Activated CD4-positive, alpha-beta T cell treated with anti-CD3 and anti-CD28 coated beads, Interleukin-2, amount 50 U/mL, for 16 hours (primary cell): ENCODE measurements around the gene MEIS2.

Experiments used
- DNase-seq: peaks from one replicate; pipeline ENCODE4 v3.0.0-alpha.2; 2020

Gene MEIS2

GRCh38 chr15:37070686-37071085, 29.7 kb downstream of the MEIS2 start:
- no peak for DNase-seq

DNA sequence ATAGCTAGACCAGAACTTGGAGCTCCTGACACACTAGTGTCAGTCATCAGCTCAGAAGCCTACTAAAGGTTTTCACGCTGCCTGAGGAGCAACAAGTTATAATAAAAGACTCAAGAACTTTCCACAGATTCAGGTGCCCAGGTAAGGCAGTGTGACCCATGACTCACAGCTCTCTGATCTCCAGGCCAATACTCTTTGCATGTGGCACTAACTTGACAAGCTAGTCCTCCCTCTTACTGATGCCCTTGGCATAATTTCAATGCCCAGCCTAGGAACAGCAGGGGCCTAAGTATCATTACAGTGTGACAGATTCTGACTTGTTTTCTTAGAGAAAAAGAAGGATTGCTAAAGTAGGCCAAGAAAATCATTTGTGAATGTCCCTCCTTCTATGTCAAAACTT, 38.4 kb downstream of the MEIS2 start:
- no peak for DNase-seq

GRCh38 chr15:37059086-37059485, 41.3 kb downstream of the MEIS2 start:
- no peak for DNase-seq

DNA sequence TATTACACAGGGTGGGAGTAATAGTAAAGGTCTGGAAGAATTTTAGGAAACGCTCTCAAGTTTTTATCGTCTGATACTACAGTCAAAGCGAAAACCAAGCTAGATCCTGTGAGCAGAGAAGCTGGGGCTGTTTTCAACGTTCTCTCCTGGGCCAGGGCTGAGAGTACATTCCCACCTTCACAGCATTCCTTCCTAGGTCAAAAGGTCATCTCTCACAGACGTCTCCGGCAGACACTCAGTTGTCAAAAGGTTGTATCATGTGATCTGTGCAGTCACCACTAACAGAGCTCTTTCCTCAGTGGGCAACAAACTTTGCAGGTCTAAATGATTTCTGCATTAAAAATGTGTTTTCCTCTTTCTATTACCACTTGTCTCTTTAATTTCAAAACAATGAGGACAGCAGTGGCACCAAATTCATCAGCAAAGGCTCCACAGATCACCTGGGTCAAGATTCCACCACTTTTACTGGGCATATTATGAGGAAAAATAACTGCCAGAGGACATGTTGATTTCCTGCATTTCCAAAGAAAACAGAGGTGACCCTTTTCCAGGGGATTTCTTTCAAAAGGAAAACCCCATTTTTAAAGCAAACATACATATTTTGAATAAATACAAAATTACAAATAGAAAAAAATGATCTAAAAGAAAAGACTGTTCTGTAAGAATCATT, 41.9 kb downstream of the MEIS2 start:
- DNase-seq: no peak

DNA sequence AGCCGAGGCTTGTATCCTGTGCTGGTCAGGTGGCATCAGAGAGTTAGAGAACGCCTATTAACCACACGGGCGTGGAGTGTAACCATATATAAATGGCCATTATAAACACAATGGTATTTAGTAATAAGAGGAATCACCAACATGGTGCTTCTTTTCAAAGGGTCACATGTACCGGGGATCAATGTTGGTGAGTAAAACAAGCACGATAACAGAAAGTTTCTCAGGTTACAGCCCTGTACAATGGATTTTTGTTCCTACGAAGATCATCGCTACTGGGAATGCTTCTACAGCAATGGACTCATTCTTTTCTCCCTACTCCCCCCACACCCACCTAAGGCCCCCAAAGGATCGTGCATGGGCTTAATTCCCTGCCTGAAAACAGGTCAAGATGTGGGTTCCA, 42.5 kb downstream of the MEIS2 start:
- no peak for DNase-seq

- DNase-seq: no peak
These were observed 43.1 kb downstream of the MEIS2 start for GRCh38 chr15:37057256-37057655.

DNA sequence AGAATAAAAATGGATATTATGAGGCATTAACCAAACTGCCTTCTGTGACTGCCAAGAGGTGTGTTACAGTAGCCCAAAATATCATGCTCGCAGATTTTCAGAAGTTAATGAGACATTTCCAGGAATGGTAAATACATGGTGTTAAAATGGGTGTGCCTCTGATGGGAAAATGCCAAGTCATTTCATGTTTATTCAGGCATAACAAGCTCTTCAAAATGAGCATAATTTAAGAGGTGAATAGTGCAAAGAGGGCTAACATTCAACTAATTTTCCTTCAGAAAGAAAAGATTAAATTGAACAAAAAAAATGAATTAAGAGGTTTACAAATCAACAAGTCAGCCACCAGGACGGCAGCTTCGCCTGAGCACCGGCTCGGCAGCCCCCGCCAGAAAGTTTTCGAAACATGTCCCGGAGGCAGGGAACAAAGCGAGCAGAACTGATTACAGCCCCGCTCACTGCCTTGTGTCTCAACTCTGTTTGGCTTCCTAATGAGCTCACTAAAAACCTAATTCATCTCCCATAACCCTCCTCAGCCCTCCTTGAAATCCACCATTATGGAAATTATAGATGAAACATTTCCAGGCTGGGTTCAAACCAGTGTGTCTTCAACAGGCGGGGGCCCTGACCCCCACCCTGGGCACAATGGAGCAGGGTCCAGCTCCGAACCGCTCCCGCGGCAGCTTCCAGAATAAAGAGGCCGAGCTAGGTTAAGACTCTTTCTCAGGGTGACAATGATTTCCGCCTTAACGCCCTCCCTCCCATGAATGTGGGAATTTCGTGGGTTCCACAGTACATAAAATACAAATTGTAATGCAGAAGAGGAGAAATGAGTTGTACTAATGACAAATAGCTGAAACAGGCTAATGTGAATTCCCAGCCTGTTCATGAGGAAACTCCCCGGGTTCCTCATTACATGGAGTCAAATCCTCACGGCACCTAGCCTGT, 43.9 kb downstream of the MEIS2 start:
- DNase-seq: no peak

DNA sequence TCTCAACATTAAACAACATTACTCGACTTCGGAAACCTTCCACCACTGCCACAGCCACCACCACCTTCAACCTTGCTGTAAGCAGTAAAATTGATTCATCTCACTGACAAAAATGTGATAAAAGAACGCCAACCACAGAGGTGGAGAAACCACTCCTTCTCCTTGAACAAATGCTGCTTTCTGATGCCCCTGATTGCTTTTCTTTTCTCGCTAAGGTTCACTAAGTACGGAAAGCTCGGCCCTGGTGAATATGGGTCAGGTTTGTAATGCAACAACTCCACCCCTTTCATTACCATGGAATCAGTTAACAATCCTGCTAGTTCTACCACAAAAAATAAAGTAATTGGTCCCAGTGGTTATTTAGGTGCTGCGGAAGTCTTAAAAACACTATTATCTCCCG, 44.9 kb downstream of the MEIS2 start:
- no peak for DNase-seq

GRCh38 chr15:37054336-37054735, 46.0 kb downstream of the MEIS2 start:
- no peak for DNase-seq

GRCh38 chr15:37053166-37053565, 47.2 kb downstream of the MEIS2 start:
- DNase-seq: no peak

DNA sequence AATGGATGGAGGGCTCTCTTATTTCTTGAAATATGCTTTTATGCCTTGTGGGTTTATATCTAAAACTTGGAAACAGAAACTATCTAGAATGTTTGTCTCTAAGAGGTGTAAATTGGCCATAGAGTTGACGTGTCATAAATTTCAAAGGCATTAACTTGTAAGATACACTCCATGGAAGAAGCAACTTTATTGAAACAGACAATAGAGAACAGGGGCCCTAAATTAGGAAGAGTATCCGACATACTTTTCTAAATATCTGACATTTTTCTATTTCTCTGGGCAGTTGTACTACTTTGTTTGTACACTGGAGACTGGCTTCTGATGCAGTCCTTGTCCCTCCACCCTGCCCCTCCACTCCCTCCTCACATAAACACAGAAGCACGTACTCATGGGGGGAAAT, 50.0 kb downstream of the MEIS2 start:
- no peak for DNase-seq

DNA sequence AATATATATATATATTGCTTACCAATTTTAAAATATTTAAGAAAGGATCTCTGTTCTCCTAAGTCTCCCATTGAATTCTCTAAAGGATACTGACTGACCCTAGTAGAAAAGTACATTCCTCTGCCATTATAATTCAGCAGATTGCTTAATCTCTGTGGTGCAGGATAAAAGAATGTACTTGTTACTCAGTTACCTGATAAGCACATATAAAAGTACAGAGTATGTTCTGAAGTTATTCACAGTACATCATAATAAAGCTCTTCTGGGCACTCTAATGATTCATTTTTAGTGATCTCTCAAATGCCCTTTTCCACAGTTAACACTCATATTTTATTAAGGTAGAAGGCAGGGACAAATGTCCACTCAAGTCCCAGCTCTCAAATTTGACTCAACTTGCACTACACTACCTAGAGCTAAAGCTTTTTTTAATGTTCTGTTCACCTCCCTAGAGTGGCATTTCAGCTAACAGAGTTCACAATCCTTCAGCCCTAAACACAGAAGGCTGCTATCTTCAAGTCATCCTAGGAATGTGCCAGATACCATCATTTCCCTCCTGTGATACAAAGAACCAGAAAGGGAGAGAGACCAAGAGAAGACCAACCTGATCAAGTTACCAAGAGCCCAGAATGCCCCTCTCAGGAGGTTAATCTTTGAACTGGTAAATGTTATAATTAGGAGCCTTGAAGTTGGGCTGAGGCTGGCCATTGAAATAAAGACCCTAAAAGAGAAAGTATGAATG, 53.3 kb downstream of the MEIS2 start:
- no peak for DNase-seq

DNA sequence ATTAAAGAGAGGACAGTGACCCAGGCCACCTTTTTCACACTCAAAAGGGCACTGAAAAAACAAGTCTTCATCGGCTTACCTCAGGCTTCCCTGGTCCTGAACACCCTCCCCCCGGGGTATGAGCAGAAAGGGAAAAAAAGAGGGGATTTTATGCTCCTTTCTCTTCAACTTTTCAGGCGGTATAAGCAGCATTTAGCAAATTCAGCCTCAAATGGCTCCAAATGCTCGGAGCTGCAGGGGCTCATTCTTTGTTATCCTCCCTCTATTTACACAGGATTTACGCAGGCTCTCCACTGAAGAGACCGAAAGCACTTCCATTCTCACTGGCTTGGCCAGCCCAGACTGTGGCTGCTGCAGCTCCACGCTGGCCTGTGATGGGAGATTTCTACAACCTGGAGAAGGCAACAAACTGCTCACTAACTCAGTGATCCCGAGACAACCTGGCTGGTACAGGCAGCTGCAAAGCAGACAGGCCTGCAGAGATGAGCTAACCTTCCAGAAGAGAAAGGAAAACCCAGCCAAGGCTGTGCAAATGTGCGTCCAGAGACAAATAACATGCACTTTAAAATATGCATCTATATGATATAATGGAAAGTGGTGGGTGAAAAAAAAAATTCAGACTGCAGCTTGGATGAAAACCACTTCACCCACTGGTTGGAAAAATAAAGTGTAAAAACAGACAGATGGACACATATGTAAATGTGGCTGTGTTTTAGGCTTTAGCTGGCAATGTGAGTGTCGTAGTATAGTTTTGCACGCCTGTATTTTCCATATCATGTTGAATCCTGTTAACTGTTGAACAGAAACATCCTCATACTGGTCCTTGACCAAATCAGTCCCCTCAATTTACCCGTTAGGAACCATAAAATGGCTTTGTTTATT, 54.2 kb downstream of the MEIS2 start:
- DNase-seq: no peak

GRCh38 chr15:37044915-37045648, 55.3 kb downstream of the MEIS2 start:
- no peak for DNase-seq

- no peak for DNase-seq
These were observed 58.5 kb downstream of the MEIS2 start for GRCh38 chr15:37041836-37042235.

DNA sequence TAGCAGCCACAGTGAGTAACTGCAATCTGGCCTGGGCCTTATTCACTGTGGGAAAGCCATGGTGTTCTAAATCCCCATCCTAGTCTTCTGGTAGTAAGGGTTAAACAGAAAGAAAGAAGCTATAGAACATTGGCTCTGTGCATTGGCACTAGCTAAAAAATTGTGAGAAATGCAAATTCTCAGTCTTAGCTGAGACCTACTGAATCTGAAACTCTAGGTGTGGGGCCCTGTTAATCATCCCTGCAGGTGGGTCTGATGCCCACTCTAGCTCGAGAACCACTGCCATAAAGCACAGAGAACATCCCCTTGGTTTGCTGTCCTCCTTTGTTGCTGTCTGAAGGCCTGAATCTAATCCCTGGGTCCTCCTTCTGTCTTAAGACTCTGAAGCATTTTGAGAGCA, 59.3 kb downstream of the MEIS2 start:
- no peak for DNase-seq

- no peak for DNase-seq
These were observed 60.1 kb downstream of the MEIS2 start for GRCh38 chr15:37040072-37040742.

DNA sequence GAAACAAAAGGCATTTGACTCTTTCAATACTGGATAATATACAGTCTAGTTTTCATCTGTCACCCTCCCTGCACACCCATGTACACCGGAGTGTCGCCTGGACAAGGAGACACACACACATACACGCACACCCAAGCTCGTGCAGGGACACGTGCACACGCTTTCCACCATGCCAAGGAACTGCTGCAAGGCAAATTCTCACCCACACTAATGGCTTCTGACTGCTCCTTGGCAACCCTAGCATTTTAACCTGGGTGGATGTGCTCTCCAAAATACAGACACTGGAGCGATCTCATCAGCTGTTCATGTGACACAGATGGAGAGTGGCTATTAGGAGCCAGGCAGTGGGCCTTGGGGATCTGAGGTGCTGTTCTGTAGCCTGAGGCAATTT, 61.6 kb downstream of the MEIS2 start:
- DNase-seq: no peak

DNA sequence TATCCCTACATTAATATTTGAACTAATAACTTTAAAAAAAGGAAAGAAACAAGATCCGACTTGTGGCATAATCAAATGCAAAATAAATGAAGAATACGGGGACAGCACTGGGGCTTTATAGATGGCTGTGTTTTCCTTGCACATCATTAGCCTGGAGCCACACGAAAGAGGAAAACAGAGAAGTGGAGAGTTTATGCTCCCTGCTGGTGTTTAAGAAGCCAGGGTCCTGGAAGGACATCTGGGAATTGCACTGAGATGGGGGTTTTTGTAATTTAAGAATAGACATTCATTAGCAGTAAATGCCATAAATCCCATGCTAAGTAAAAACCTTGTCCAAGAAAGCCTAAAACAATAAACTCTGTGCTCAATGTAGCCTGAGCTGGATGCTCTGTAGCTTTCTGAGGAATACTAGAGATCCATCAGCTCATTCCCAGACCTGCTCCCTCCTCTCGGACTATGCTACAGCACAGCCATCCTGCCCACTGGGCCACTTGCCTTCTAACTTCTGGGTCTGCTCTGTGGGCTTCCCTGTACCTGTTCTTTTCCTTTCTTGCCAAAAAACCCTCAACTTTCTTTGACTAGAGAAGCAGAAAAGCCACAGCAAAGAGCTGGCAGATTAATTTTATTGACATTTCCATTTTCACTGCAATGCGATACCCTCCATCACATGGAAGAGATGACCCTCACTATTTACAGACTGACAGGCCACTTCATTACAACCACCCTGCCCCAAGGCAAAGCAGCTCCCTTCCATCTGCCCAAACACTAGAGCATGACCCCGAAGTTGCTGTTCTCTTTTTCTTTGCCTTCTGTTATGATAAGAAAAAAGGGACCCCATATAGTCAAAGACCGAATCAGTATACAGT, 62.3 kb downstream of the MEIS2 start:
- DNase-seq: no peak

DNA sequence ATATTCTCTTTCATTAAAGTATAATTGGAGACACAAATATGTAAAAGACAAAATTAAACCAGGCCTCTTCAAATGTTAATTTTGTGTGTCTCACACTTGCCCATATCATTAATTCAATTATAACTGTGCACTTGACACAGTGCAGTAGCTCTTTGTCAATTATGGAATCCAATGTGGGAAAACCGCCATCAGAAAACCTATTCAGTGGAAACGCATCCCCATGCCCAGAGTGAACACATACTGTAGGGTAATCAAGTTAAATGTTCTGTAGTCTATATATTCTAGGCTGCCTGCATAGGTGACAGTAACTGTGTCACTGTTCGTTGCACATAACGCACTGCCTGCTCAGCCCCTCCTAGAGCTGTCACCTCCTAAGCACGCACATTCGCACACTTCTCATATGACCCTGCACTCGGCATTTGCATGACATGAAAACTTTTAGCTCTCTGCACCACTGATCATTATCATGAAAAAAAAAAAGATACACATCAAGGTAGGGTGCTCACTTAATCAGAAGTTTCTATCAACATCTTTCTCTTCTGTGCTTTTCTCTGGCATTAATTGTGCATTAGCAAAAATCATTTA, 63.2 kb downstream of the MEIS2 start:
- DNase-seq: no peak
